NB4 (cell line): ENCODE results near the gene AMFR.

Experiments
- DNase-seq: peaks from one replicate; pipeline ENCODE4 v3.0.0; 2010; ENCODE audit warnings: low read depth
- H3K4me3 ChIP-seq: one replicate; pipeline ENCODE4 v1.5.1; 2011; ENCODE audit warnings: mild to moderate bottlenecking, low read depth, low read length, moderate library complexity
- CTCF ChIP-seq: IDR thresholded peaks from one replicate; pipeline ENCODE4 v1.5.1; 2012; ENCODE audit warnings: low read depth, low read length
- MAX ChIP-seq: IDR thresholded peaks from 2 replicates; pipeline ENCODE4 v1.6.1; 2011; ENCODE audit warnings: low read depth, low read length
- MYC ChIP-seq: IDR thresholded peaks from 2 replicates; pipeline ENCODE4 v1.6.1; 2011; ENCODE audit warnings: low read depth, low read length
- POLR2A ChIP-seq: IDR thresholded peaks from 2 replicates; pipeline ENCODE4 v1.6.1; 2011; ENCODE audit warnings: mild to moderate bottlenecking; ENCODE audit not compliant: insufficient read length; ENCODE audit errors: extremely low read depth

The AMFR gene

GRCh38 chr16:56369202-56369601, 56.1 kb downstream of the AMFR start:
- no peak overlapping the region for H3K4me3 ChIP-seq
- no peak for DNase-seq
- TF ChIP-seq POLR2A (no peak), MYC (no peak), MAX (no peak), CTCF (no peak)

GRCh38 chr16:56368545-56368944, 56.8 kb downstream of the AMFR start:
- H3K4me3 ChIP-seq, result no peak overlapping the region
- DNase-seq, result no peak
- TF ChIP-seq CTCF (no peak), MAX (no peak)

GRCh38 chr16:56367764-56368163, 57.6 kb downstream of the AMFR start:
- no peak for DNase-seq
- TF ChIP-seq CTCF (no peak), MAX (no peak), MYC (no peak), POLR2A (no peak)
- no peak overlapping the region for H3K4me3 ChIP-seq

GRCh38 chr16:56366945-56367344, 58.4 kb downstream of the AMFR start:
- no peak overlapping the region for H3K4me3 ChIP-seq
- TF ChIP-seq CTCF, result no peak
- TF ChIP-seq MAX, result no peak
- no peak for DNase-seq

- H3K4me3 ChIP-seq, result no peak overlapping the region
- DNase-seq, result no peak
- TF ChIP-seq MAX (no peak), CTCF (no peak), POLR2A (no peak), MYC (no peak)
Measured at GRCh38 chr16:56365552-56365951, 59.8 kb downstream of the AMFR start.

- no peak for DNase-seq
- TF ChIP-seq CTCF (no peak), MYC (no peak), MAX (no peak), POLR2A (no peak)
- no peak overlapping the region for H3K4me3 ChIP-seq
Measured at GRCh38 chr16:56364865-56365264, 60.5 kb downstream of the AMFR start.
